Urinary bladder (tissue), 4 donors: ENCODE measurements around the gene TMEM131L. TPM values are rescaled to one million over a fixed set of nuclear protein-coding genes. Genes with fewer than 3 reads are reported as not detected.
"Not testable (repeated sequence)": the region's sequence is repeated elsewhere in the genome, so short reads cannot be mapped to it uniquely, and the experiment has no call there.

Experiments
- DNase-seq: peaks from one replicate; pipeline ENCODE4 v3.0.0-alpha.2; 2015; ENCODE audit errors: extremely low spot score
- H3K27ac ChIP-seq: one replicate; pipeline ENCODE4 v1.5.1; 2013; ENCODE audit warnings: low read depth, mild to moderate bottlenecking, moderate library complexity
- H3K36me3 ChIP-seq: one replicate; pipeline ENCODE4 v1.6.1; 2013; ENCODE audit warnings: mild to moderate bottlenecking, moderate library complexity; ENCODE audit not compliant: insufficient read depth
- H3K4me1 ChIP-seq: one replicate; pipeline ENCODE4 v1.6.1; 2013; ENCODE audit warnings: mild to moderate bottlenecking, moderate library complexity; ENCODE audit not compliant: insufficient read depth
- H3K4me3 ChIP-seq: one replicate; pipeline ENCODE4 v1.5.1; 2013; ENCODE audit warnings: low read depth, low read length
- WGBS: extraction: QIAGEN DNeasy Blood & Tissue Kit; methylation state at CpG from one replicate; pipeline ENCODE4 v1.1.7; 2013; 5-methylcytosine and 5-hydroxymethylcytosine counted together
- polyA plus RNA-seq: library from polyadenylated mRNA; stranded (reverse); fragments of 200-250 nt; gene quantifications from one replicate; pipeline ENCODE4 v1.2.3, GENCODE V29; 2013
- total RNA-seq: library from RNA; depleted of rRNA; stranded (reverse); fragments of >200 nt; gene quantifications from one replicate; pipeline ENCODE4 v1.2.3, GENCODE V29; 2014
- donor health status: healthy with polysubstance abuse.
- donor health status: healthy.

TMEM131L gene
- total and polyA plus RNA-seq, 2 donors: 9.6 to 70.0 TPM

DNA sequence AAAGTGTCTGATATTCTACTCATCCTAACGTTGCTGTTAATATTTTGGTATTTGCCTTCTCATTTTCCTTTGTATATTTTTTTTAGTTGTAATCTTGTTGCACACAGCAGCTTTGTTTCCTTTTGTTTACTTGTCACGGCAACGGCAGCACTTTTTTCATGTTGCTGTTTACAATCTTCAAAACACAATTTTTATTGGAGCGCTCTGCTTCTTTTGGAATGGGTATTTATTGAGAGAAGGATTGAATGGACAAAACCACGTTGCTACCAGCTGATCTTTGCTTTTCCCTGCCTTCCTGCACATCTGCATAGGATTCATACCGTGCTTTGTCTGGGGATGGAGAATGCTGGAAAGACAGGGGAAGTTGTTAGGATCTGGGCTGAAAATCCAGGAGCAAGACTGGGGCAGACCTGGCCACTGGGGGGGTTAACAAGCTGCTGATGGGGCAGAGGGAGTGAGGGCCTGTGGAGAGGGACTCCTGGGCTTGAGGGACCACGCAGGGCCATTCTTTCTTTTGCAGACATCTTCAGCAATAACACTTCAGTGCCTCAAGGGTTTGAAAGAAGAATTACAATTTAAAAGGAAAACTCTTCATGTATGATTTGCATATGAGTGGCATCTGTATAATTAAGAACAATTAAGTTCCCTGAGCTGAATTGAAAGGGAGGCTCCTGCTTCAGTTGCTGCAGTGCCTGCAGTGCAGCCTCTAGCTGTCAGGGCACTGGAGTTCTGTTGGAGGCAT, 69.8 kb downstream of the TMEM131L start:
- WGBS: 32% methylated on average over 7 of the region's 7 CpGs
- peaks cover 2% of the 10 kb centered on the region for H3K4me1 ChIP-seq
- DNase-seq: no peak

GRCh38 chr4:153537493-153537960, 71.4 kb downstream of the TMEM131L start:
- H3K4me1 ChIP-seq: peaks cover 2% of the 10 kb centered on the region
- DNase-seq: no peak
- H3K4me3 ChIP-seq: no peak overlapping the region
- H3K36me3 ChIP-seq: no peaks in the 10 kb centered on the region
- no peak overlapping the region for H3K27ac ChIP-seq
- WGBS: 78% methylated on average over 6 of the region's 6 CpGs

More for the DNA sequence above, 69.8 kb downstream of the TMEM131L start:
- Histone ChIP-seq H3K4me3 (no peak overlapping the region), H3K36me3 (no peaks in the 10 kb centered on the region), H3K27ac (no peak overlapping the region)

- H3K36me3 ChIP-seq: no peaks in the 10 kb centered on the region
- WGBS: 16% methylated on average over 17 of the region's 17 CpGs
- H3K27ac ChIP-seq: no peak overlapping the region
- DNase-seq: peak; percentile 31
- peak overlapping the region; percentile 1 for H3K4me3 ChIP-seq
- peaks cover 2% of the 10 kb centered on the region for H3K4me1 ChIP-seq
Observed at GRCh38 chr4:153538487-153539357, 72.6 kb downstream of the TMEM131L start.

GRCh38 chr4:153539422-153539821, 73.3 kb downstream of the TMEM131L start:
- H3K36me3 ChIP-seq: no peaks in the 10 kb centered on the region
- no peak overlapping the region for H3K4me3 ChIP-seq
- H3K27ac ChIP-seq: no peak overlapping the region
- WGBS: 61% methylated on average over 3 of the region's 3 CpGs
- DNase-seq: no peak
- H3K4me1 ChIP-seq: peaks cover 2% of the 10 kb centered on the region

DNA sequence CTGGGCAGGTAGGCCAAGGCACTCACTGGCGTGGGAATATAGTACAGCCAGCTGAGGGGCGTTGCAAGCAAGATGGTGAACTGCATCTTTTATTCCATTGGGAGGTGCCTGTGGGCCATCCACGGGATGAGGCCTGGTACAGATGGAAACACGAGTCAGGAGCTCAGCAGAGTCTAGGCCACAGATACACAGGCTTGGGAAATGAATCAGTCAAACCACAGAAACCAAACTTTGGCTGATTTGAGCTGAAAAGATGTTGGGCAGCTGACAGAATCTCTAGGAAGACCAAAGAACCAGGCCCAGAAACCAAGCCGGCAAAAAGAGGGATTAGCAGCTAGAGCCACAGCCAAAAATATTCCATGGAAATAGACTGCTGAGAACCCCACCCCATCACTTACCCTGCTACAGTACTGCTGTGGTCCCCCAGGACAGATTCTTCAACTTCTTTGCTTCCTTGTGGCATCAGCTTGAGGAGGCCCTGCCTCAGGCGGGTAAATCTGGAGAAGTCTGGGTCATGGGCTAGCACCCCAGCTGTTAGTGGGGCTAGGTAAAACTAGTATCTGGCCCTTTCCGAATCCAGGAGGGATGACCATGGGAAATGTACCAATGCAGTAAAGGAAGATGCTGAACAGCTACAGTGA, 75.4 kb downstream of the TMEM131L start:
- Histone ChIP-seq H3K27ac (no peak overlapping the region), H3K36me3 (no peaks in the 10 kb centered on the region), H3K4me1 (no peaks in the 10 kb centered on the region), H3K4me3 (no peak overlapping the region)
- 84% methylated on average over 7 of the region's 7 CpGs for WGBS
- DNase-seq: no peak

DNA sequence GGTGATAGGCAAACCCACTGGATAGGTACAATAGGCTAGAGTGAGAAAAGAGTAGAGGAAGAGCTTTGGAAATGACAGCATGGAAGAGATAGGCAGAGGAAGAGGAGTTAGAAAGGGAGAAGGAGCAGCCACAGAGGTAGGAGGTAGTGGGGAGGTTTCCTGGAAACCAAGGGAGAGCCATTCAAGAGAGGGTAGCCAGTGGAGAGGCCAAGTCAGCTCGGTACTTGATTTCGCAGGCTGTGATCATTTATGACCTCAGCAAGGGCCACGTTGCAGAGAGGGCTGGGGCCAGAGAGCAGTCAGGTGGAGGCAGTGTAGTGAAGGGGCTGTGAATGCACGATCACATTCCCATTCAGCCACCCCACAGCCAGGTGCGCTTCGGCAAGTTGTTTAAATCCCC, 76.0 kb downstream of the TMEM131L start:
- 89% methylated on average over 6 of the region's 6 CpGs for WGBS
- Histone ChIP-seq H3K4me1 (no peaks in the 10 kb centered on the region), H3K27ac (no peak overlapping the region), H3K4me3 (no peak overlapping the region), H3K36me3 (no peaks in the 10 kb centered on the region)
- no peak for DNase-seq

DNA sequence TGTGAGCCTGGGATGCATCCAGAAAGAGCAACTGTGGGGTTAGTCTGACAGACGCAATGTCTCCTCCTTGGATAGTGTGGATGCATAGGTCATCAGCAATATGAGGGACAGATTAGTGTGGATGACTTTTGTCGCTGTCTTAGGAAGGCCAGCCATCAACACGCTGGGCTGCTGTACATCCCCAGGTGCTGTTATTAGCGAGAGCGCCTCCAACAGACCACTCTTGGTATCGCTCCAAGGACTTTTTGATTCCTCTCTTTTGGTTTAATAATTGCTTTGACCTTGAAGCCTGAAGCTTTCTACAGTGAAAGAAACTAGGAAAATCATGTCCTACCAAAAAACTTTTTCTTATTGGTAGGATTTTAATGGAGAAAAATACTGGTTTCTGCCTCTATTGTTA, 76.7 kb downstream of the TMEM131L start:
- H3K27ac ChIP-seq: no peak overlapping the region
- WGBS: 87% methylated on average over 6 of the region's 6 CpGs
- H3K36me3 ChIP-seq: no peaks in the 10 kb centered on the region
- no peak for DNase-seq
- H3K4me1 ChIP-seq: no peaks in the 10 kb centered on the region
- no peak overlapping the region for H3K4me3 ChIP-seq

DNA sequence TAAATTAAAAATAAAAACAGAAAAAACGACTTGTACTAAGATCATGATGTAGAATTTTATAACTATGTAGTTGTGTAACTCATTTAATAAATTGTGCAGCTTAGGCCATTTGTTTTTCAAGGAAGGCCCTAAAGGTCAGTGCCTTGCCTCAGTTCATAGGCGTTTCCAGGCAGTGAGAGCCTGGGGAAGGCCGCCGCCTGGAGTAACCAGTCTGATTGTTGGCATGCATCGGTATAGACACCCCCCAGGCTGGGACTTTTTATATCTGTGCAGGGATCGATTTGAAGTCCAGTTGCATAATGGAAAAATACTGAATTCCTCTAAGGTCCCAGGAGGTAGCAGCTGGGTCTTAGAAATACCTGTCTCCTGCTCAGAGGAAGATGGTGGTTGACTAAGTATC, 77.2 kb downstream of the TMEM131L start:
- Histone ChIP-seq H3K27ac (no peak overlapping the region), H3K4me1 (no peaks in the 10 kb centered on the region), H3K4me3 (no peak overlapping the region), H3K36me3 (no peaks in the 10 kb centered on the region)
- 77% methylated on average over 6 of the region's 6 CpGs for WGBS
- no peak for DNase-seq

DNA sequence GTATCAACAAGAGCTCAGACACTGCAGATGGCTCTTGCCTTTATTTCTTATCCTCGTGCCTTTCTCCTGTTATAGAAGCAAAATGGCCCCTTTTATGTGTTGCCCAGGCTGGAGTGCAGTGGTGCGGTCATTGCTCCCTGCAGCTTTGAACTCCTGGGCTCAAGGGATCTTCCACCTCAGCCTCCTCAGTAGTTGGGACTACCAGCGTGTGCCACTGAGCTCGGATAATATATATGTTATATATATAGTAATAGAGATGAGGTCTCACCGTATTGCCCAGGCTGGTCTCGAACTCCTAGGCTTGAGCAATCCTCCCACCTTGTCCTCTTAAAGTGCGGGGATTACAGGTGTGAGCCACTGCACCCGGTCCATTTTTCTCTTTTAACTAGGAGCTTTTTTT, 79.7 kb downstream of the TMEM131L start:
- no peak overlapping the region for H3K27ac ChIP-seq
- H3K4me3 ChIP-seq: no peak overlapping the region
- no peak for DNase-seq
- no peaks in the 10 kb centered on the region for H3K36me3 ChIP-seq
- H3K4me1 ChIP-seq: no peaks in the 10 kb centered on the region
- 93% methylated on average over 8 of the region's 8 CpGs for WGBS

- no peak for DNase-seq
- Histone ChIP-seq H3K36me3 (no peaks in the 10 kb centered on the region), H3K4me1 (no peaks in the 10 kb centered on the region), H3K27ac (no peak overlapping the region), H3K4me3 (no peak overlapping the region)
- 88% methylated on average over 3 of the region's 3 CpGs for WGBS
Observed at GRCh38 chr4:153546280-153546679, 80.1 kb downstream of the TMEM131L start.

DNA sequence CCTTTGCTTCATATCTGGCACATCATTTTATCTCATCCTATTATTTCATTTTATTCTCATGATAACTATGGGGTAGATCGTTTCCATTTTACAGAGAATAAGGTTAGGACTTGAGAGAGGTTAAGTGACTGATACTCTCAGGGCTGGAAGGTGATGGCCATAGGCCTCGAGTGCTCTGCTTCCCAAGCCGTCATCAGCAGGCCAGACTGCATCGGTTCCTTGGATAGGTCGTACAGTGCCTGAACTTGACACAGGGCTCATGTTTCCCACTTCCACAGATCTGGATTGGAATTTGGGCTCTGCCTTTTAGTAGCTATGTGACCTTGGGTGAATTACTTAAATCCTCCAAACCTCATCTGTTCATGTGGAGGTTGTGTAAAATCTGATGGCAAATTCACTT, 81.4 kb downstream of the TMEM131L start:
- Histone ChIP-seq H3K27ac (no peak overlapping the region), H3K36me3 (no peaks in the 10 kb centered on the region), H3K4me3 (no peak overlapping the region), H3K4me1 (no peaks in the 10 kb centered on the region)
- DNase-seq: no peak
- WGBS: 77% methylated on average over 5 of the region's 5 CpGs

DNA sequence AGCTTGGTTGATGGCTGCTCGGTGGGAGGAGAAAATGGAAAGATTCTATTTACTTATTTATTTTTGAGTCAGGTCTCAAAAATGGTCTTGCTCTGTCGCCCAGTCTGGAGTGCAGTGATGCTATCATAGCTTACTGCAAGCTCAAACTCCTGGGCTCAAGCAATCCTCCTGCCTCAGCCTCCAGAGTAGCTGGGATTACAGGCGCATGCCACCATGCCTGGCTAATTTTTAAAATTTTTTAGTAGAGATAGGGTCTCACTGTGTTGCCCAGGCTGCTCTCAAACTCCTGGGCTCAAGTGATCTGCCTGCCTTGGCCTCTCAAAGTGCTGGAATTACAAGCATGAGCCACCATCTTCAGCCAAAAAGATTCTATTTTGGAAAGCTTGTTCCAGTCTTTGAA, 82.7 kb downstream of the TMEM131L start:
- 93% methylated on average over 3 of the region's 3 CpGs for WGBS
- not testable (repeated sequence) for DNase-seq, H3K27ac ChIP-seq, H3K4me1 ChIP-seq, H3K4me3 ChIP-seq, H3K36me3 ChIP-seq

- Histone ChIP-seq H3K4me3 (no peak overlapping the region), H3K36me3 (no peaks in the 10 kb centered on the region), H3K4me1 (no peaks in the 10 kb centered on the region), H3K27ac (no peak overlapping the region)
- DNase-seq: no peak
- 73% methylated on average over 1 of the region's 1 CpG for WGBS
Observed at GRCh38 chr4:153549405-153549804, 83.2 kb downstream of the TMEM131L start.
